Spleen (tissue), 7 donors: ENCODE measurements around the gene COL5A1.

ENCODE experiments used
- CTCF ChIP-seq, 11 experiments: fragments of 200-600 bp in 7 of 11; fragments of 450-650 bp in 4 of 11; sonication (generic) in 4 of 11; IDR thresholded peaks in 8 of 11; conservative IDR thresholded peaks in 3 of 11; 1 replicate in 7 of 11; 2 replicates in 4 of 11; pipeline versions ENCODE4 v1.4.0 to v1.8.0; 2016 to 2021; ENCODE audit warnings: antibody characterized with exemption in 11 of 11, inconsistent platforms in 4 of 11, mild to moderate bottlenecking in 1 of 11
- POLR2A ChIP-seq, 3 donors: fragments of 450-650 bp; IDR thresholded peaks; one replicate each; pipeline ENCODE4 v1.5.1; 2017; ENCODE audit warnings: antibody characterized with exemption in 3 of 3, mild to moderate bottlenecking in 1 of 3
- POLR2AphosphoS5 ChIP-seq, 3 donors: sonication (generic); formaldehyde crosslinking; IDR thresholded peaks; one replicate each; pipeline ENCODE4 v1.5.1; 2017; ENCODE audit warnings: antibody characterized with exemption in 3 of 3
- donor health status: DM: no; HTN: no; CAD: no; lungs with moderate emphysema.
- donor health status: DM: no; HTN: no; CAD: no.
- donor health status: DM: no; HTN: no; CAD: no.

GRCh38 chr9:134728021-134728795 lies 86.6 kb downstream of the COL5A1 start:
- no peak for TF ChIP-seq CTCF (IDR thresholded peaks at IDR 0.05 in 8 of 11, conservative IDR thresholded peaks at IDR 0.05 in 3 of 11)
- no peak for TF ChIP-seq POLR2A (IDR thresholded peaks at IDR 0.05)
- TF ChIP-seq POLR2AphosphoS5 (IDR thresholded peaks at IDR 0.05): no peak
